ENCODE results near the gene ZC3H15. TPM values are rescaled to one million over a fixed set of nuclear protein-coding genes. Genes with fewer than 3 reads are reported as not detected.

Gene ZC3H15
- total RNA-seq, 4 donors from 2014 or later: 43.2 to 98.4 (median 51.0) TPM

DNA sequence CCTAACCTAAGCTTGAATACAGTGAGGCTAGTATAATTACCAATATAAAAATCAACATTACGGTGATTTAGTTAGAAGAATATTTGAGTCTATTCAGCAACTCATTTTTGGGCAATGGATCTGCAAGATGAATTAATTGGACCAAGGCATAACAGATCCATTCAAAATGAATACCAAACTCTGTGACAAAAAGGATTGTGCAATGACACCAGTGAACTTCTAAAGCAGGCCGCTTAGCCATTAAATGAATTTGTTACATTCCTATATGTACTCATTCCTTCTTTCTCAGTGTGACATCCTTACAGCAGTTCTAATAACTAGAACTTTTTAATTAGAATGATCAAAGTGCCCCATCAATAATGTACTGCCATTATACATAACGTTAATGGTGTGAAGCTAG lies 44.3 kb downstream of the ZC3H15 start:
- peaks cover 0 to 19% (median 9%) of the 10 kb centered on the region in 4 donors for H3K4me1 ChIP-seq
- H3K4me3 ChIP-seq: no peak overlapping the region
- WGBS, 2 donors (ENCODE audit: low coverage in 1 of 2): 91 to 97% methylated on average over 3 of the region's 3 CpGs
- no peak for DNase-seq
- H3K27me3 ChIP-seq: no peaks in the 10 kb centered on the region
- in situ Hi-C loops (cut with MboI; ENCODE audit: low pct_ligation_motif_present in 1 of 4, low pct_unique_long_range_greater_than_20kb in 1 of 4, low sequenced_read_pairs in 3 of 4) (no loop called here), intact Hi-C loops (cut with DNase I; ENCODE audit: low total_unique reads) (no loop called here)
- no peaks in the 10 kb centered on the region for H3K36me3 ChIP-seq
- no peak overlapping the region for H3K27ac ChIP-seq
- TF ChIP-seq POLR2A (IDR thresholded peaks at IDR 0.05) (no peak), CTCF (IDR thresholded peaks at IDR 0.05) (no peak), EP300 (IDR thresholded peaks at IDR 0.05; ENCODE audit: low read depth) (no peak), POLR2AphosphoS5 (IDR thresholded peaks at IDR 0.05) (no peak)
- no peaks in the 10 kb centered on the region for H3K9me3 ChIP-seq

DNA sequence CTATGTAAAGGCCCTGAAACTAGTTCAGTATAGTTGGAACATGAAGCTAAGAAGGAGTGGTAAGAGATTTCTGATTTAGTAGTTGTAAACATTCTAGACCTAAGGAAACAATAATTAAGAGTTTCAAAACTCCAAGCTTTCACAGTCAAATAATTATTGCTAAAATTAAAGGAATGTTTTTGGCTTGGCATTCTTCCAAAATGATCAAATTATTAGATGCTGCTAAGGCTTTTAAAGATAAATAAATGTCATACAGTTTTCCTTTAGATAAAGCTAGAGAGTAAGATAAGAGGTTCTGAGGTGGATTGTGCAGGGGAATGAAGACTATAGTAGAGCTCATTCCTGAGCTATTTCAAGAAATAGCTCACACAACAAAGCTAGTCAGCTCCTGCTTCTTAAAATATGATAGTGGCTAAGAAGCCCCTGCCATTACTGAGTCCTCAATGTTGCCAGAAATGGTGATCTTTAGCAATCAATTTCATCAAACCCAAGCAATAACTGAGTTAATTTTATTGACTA lies 45.3 kb downstream of the ZC3H15 start:
- H3K27me3 ChIP-seq: no peaks in the 10 kb centered on the region
- intact Hi-C loops (cut with DNase I; ENCODE audit: low total_unique reads) (no loop called here), in situ Hi-C loops (cut with MboI; ENCODE audit: low pct_ligation_motif_present in 1 of 4, low pct_unique_long_range_greater_than_20kb in 1 of 4, low sequenced_read_pairs in 3 of 4) (no loop called here)
- H3K4me3 ChIP-seq: no peak overlapping the region
- H3K4me1 ChIP-seq: peaks cover 0 to 19% (median 9%) of the 10 kb centered on the region in 4 donors
- H3K9me3 ChIP-seq: no peaks in the 10 kb centered on the region
- TF ChIP-seq POLR2AphosphoS5 (IDR thresholded peaks at IDR 0.05) (no peak), EP300 (IDR thresholded peaks at IDR 0.05; ENCODE audit: low read depth) (no peak), POLR2A (IDR thresholded peaks at IDR 0.05) (no peak), CTCF (IDR thresholded peaks at IDR 0.05) (no peak)
- no peak overlapping the region for H3K27ac ChIP-seq
- no peaks in the 10 kb centered on the region for H3K36me3 ChIP-seq
- no peak for DNase-seq

GRCh38 chr2:186532891-186533290 lies 46.8 kb downstream of the ZC3H15 start:
- no peak for DNase-seq
- H3K4me3 ChIP-seq: no peak overlapping the region
- intact Hi-C loops (cut with DNase I; ENCODE audit: low total_unique reads) (no loop called here), in situ Hi-C loops (cut with MboI; ENCODE audit: low pct_ligation_motif_present in 1 of 4, low pct_unique_long_range_greater_than_20kb in 1 of 4, low sequenced_read_pairs in 3 of 4) (no loop called here)
- H3K27ac ChIP-seq: peak overlapping the region in 3 of 4 donors; percentile 1 to 38 (median 19)
- peaks cover 0 to 19% (median 9%) of the 10 kb centered on the region in 4 donors for H3K4me1 ChIP-seq
- H3K9me3 ChIP-seq: no peaks in the 10 kb centered on the region
- TF ChIP-seq CTCF (IDR thresholded peaks at IDR 0.05) (no peak), POLR2A (IDR thresholded peaks at IDR 0.05) (no peak), EP300 (IDR thresholded peaks at IDR 0.05; ENCODE audit: low read depth) (no peak), POLR2AphosphoS5 (IDR thresholded peaks at IDR 0.05) (no peak)
- H3K36me3 ChIP-seq: no peaks in the 10 kb centered on the region
- no peaks in the 10 kb centered on the region for H3K27me3 ChIP-seq
- 58 to 70% methylated on average over 1 of the region's 1 CpG for WGBS, 2 donors (ENCODE audit: low coverage in 1 of 2)

DNA sequence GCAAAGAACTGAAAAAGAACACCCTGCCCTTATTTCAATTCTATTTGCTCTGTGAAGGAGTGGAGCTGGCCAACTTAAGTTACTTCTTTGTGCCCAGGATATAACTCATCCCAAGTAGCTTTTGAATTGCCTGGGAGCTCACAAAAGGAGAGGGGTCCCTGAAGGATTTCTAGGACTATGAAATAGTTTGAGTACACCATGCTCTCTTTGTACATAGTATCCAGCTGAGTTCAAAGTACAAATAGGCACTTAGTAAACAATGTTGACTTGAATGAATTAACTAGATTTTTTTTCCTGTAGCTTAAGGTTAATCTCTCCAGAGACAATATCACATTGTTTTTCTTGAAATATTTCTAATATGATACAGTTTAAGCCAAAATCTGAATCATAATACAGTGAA lies 47.7 kb downstream of the ZC3H15 start:
- no peak for DNase-seq
- intact Hi-C loops (cut with DNase I; ENCODE audit: low total_unique reads): no loop called here

More for the DNA sequence above, 47.7 kb downstream of the ZC3H15 start:
- Histone ChIP-seq H3K9me3 (no peaks in the 10 kb centered on the region), H3K4me1 (peaks cover 0 to 19% (median 9%) of the 10 kb centered on the region in 4 donors), H3K4me3 (no peak overlapping the region), H3K27ac (no peak overlapping the region), H3K27me3 (no peaks in the 10 kb centered on the region), H3K36me3 (no peaks in the 10 kb centered on the region)
- in situ Hi-C loops (cut with MboI; ENCODE audit: low pct_ligation_motif_present in 1 of 4, low pct_unique_long_range_greater_than_20kb in 1 of 4, low sequenced_read_pairs in 3 of 4): no loop called here
- TF ChIP-seq POLR2A (IDR thresholded peaks at IDR 0.05) (no peak), POLR2AphosphoS5 (IDR thresholded peaks at IDR 0.05) (no peak), EP300 (IDR thresholded peaks at IDR 0.05; ENCODE audit: low read depth) (no peak), CTCF (IDR thresholded peaks at IDR 0.05) (no peak)
